GM19463 (cell line): ENCODE measurements around the gene RTP5.

Experiments
- ATAC-seq: cut with Tn5 transposase; IDR thresholded peaks from one replicate; pipeline ENCODE4 v1.9.1; 2021; ENCODE audit warnings: mild to moderate bottlenecking, moderate library complexity; ENCODE audit not compliant: unreplicated experiment

Gene RTP5

DNA sequence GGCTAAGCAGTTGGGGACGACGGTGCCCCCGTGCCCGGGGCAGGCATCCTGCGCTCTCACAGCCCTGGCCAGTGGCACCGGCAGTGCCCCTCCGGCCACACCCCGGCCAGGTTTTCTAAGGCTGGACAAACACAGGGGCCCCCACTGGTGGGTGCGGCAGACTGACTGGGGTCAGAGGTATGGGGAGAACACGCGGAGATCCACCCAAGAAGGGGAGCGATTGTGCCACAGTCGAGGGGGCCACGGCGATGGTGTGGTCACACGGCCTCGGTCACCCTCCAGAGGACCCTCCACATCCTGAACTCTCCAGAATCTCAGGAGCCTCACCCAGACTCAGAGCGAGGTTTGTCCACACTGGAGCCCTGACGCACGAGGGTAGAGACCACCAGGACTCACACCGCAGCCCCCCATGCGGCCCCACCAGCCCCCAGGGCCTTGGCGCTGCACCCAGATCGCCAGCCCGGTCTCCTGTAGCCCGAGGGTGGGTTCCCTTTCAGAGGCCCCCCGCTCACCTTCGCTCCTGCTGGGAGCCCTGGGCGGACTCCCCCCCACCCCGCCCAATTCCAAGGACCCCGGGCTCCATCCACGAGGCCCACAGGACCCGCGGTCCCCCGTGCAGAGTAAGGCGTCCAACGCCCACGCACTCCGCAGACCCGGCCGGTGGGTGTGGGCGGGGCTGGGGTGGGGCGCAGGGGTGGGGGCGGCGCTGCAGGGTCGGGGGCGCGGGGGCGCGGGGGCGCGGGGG, 26.0 kb upstream of the RTP5 start:
- no peak for ATAC-seq

DNA sequence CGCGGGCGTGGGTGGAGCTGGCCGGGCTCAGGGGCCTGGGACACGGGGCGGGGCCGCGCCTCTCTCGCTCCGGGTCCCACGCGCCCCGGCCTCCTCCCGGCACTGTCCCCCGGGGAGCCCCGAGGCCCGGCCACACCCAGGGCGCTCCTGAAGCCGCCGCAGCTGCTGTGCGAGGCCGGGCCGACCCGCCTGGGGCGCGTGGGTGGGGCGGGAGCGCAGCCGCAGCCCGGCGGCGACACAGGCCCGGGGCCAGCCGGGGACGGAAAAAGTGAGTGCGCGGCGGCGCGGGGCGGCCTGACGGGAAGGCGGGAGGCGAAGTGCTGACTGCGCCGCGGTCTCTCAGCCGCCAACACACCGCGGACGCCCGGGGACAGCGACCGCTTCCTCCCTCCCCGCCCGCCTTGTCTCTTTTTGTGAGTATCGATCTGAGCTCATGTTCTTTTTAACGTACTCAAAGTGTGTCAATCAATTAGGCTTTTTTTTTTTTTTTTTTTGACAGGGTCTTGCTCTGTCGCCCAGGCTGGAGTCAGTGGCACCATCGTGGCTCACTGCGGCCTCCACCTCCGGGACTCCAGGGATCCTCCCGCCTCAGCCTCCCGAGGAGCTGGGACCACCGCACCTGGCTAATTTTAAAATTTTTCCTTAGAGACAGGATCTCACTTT, 25.3 kb upstream of the RTP5 start:
- ATAC-seq = peak; percentile 67

DNA sequence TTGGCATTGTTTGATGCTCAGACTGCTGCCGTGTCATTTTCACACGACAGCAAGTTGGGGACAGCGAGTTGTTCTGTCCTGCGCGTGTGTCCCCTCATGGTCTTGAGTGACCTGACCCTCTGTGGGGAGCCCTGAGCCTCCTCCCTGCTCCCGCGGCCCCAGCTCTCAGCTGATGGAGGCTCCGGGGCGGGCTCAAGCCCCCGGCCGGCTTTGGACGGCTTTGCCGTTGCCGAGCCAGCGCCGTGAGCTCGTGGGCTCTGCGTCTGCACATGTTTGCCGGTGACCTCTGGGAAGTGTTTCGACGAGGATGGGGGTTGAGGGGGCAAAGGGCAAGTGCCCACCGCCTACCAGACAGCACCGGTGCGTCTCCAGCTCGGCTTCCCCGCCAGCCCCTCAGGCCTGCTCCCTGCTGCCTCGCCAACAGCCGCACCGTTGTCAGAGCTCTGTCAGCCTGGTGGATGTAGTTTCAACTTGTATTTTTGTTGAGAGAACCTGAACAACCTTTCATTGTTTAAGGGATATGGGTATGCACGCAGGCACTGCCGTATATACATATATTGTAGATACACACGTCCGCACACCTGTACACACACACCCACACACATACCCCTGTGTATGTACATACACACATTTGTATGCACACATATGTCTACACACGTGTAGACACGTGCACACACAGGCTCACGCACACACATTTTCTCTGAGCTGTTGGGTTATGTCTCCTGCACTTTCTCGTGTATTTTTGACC, 24.5 kb upstream of the RTP5 start:
- ATAC-seq = no peak

DNA sequence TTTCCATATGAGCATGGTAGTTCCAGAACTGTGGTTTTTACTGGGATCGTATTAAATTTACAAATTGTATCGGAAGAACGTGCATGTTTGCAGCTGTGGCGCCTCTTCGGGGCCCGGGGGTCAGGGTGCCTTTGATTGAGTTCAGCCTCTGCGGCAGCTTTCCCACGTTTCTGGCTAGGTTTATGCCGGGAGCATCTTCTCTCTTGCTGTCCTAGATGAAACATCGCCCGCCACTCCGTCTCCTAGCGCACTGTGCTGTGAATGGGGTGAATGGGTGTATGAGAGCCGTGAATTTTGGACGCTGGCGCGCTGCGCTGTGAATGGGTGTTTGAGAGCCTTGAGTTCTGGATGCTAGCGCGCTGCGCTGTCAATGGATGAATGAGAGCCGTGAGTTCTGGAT, 23.1 kb upstream of the RTP5 start:
- no peak for ATAC-seq

DNA sequence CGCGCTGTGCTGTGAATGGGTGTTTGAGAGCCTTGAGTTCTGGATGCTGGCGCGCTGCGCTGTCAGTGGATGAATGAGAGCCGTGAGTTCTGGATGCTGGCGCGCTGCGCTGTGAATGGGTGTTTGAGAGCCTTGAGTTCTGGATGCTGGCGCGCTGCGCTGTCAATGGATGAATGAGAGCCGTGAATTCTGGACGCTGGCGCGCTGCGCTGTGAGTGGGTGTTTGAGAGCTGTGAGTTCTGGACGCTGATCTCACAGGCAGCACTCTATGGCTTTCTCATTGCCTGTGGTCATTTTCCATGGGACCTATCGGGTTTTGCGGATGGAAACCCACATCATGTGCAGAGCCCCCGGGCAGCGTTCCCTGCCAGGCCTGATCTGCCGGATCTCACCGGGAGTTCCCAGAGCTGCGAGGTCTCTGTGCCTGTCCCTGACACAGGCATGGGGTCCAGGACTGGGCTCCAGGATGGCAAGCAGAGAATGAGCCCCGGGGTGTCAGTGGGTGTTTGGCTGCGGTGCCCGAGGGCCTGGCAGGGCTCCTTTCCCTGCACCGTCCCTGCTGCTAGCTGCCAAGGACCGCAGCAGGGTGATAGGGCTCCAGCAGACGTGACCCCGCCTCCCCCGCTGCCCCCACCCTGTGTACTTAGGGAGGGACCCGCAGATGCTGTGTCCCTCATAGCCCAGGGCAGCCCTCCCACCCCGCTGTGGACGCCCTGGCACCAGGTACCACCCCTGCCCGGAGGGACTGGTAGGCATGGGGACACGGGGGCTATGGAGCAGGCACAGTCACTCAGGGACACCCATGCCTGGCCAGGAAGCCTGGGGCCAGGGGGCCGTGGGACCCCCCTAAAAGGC, 20.5 kb upstream of the RTP5 start:
- no peak for ATAC-seq

DNA sequence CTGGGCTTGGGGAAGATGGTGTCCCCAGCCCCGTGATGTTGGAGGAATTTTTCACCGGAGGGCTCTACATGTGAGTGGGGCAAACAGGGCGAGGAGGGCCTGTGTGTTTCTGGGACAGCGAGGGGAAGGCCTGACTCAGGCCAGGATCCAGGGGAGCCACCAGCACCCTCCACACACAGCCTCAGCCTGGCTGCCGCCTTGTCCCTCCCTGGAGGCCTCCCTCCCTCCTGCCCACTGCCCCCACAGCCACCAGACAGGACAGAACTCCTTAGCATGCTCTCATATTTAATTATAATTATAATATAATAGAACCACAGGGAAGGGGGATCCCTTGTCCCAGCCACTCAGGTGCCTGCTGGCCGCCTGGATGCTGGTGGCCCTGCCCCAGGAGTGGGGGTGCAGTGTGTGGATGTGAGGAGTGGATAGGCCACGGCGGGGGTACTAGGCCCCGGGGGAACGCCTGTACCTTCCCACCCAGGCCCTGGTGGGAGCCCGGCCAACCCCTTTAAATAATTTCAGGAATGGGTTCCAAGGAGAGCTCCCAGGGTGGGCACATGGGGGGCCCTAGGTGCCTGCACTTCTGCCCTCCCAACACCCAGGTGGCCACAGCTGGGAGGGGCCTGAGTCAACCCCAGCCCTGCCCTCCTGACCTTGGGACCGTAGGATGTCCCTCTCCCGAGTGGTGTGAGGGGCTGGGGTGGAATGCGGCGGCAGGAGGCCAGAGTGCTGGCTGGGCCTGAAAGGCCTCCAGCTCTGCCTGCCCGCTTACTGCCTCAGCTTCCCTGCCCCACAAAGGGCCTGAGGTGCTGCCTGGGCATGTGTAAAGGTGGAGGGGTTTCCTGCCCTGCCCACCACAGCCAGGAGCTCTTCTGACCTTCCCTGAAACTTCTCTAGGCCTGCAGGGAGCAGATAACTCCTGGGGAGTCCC, 19.6 kb upstream of the RTP5 start:
- ATAC-seq = no peak

DNA sequence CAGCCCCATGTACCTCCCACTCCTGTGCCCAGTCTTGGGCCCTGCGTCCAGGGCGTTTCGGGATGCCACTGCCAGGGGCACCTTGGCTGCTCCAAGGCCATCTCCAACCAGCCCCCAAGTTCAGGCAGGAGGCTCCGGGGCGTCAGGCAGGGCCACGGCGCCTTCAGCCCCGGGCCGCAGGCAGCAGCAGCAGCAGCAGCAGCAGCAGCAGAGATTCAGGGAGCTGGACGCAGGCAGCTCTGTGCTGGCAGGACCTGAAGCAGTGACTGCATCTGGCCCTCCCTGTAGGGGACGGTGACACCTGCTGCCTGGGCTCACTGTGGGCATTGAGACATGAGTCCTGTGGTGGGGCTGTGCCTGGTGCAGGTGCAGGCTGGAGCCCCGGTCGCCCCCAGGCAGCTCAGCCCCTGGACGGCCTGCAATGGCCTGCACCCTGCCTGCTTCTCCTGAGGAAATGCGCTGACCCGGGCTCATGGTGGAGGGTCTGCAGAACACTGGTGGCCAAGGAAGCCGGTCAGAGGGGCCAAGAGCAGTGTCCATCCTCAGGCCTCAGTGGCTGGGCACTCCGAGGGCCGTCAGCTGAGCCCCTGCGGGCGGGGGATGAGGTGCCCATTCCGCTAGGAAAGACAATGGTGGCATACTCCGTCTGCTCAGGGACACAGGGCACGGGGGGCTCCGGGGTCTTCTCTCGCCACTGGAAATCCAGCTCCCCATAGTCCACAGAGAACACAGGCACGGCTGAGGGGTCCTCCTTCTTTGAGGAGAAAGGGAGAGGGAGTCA, 18.8 kb upstream of the RTP5 start:
- ATAC-seq = no peak

DNA sequence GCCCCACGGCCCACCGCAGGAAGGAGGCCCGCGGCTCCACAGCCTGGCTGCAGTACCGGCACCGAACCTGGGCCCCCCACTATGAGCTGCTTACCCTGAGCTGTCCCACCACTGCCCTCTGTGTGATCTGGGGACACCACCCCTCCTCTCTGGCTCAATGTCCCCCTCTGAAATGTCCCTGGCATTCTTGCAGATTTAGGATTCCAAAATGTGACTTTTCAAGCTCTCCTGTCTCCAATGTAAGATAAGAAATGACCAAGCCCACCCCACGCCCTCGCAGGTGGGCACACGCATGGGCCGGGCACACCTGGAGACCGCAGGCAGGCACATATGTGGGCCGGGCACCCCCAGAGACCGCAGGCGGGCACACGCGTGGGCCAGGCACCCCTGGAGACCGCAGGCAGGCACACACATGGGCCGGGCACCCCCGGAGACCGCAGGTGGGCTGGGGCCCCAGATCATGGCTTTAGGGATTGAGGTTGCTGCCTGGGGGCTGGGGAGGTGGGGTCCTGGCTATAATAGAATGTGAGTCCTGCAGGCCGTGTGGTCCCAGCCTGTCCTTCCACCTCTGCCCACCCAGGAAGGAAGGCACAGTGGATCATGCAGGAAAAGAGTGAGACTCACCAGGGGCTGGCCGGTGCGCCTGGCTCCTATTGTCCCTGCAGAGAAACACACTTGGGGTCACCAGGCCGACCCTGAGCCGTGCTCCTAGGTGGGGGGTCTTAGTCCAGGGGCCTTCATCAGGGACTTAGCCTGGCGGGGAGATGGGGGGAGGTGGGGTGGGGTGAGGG, 18.0 kb upstream of the RTP5 start:
- no peak for ATAC-seq

DNA sequence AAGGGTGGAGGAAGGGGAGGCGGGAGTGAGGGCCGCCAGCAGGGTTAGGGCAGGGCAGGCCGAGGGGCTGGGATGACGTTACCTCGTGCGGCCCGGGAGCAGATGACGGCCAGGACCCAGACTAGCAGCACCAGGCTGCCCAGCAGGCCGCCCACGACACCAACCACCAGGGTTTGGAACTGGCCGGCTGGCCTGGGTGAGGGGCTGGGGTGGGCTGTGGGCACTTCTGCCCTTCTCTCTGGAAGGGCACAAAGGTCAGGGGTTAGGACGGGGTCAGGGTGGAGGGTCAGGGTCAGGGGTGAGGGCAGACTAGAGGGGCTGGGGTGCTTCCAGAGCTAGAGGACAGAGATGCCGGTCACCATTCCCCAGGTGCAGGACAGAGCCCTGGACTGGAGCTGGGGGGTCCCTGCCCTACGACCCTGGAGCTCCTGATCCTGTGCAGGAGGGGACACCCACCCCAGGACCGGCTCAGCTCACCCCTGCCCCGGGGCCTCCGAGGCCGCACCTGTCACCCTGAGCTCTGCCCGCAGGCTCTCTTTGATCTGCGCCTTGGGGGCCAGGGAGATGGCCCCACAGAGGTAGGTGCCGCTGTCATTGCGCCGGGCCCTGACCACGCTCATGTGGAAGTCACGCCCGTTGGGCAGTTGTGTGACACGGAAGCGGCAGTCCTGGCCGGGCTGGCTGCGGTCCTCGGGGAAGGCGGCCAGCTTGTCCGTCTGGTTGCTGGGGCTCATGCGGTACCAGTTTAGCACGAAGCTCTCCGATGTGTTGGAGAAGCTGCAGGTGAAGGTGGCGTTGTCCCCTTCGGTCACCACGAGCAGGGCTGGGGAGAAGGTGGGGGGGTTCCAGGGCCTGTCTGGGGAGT, 17.2 kb upstream of the RTP5 start:
- ATAC-seq = no peak

DNA sequence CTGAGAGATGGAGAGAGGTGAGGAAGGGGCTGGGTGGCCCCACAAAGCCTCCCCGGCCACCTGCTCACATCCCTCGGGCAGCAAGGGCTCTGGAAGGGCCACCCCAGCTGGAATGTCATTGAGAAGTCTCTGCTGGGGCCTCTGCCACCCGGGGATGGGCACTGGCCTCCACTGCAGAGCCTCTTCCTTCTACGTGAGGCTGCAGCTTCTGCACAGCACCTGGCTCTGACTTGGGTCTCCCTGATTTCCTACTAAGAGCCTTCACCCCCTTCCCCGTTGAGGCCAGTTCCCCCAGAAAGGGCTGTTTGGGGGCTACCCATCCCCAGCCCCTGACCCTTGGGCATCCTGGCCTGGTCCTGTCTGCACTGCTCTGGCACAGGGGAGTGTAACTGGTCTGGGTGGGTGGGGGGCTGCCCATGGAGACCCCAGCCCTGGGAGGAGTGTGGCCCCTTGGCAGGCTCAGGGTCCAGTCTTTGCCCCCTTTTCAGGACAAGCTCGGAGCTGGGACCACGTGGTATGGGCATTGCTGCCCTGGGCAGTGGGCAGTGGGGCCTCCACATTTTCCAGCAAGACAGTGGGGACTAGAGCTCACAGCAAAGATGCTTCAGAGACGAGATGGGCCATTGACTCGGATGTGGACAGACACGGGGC, 16.4 kb upstream of the RTP5 start:
- no peak for ATAC-seq

DNA sequence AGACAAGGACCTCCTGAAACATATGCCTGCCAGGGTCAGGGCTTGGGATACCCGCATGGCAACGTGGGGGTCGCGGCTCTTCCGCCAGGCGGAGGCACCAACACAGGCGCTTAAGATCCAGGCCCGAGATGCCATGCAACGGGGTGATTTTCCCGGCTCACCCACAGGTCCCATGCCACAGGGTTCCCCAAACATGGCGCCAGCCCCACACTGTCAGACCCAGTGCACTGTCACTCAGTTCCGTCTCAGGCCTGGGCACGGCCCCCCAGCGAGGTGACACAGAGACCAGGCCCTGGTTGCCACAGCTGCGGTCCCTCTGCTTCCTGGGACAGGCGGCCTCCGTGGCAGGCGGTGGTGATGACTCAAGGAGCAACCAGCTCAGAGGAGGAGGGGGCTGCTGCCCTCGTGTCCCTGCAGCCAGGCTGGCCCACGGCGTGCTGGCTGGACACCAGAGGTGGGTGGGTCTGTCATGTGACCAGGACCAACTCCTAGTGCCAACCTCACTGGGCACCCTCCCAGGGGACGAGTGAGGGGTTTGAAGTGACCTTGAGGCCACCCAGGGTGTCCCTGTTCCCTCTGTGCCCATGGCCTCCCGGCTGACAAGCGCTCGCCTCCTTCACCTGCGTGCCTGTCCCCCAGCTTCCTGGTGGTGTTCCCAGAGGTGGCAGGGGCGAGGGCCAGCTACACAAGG, 15.7 kb upstream of the RTP5 start:
- no peak for ATAC-seq

DNA sequence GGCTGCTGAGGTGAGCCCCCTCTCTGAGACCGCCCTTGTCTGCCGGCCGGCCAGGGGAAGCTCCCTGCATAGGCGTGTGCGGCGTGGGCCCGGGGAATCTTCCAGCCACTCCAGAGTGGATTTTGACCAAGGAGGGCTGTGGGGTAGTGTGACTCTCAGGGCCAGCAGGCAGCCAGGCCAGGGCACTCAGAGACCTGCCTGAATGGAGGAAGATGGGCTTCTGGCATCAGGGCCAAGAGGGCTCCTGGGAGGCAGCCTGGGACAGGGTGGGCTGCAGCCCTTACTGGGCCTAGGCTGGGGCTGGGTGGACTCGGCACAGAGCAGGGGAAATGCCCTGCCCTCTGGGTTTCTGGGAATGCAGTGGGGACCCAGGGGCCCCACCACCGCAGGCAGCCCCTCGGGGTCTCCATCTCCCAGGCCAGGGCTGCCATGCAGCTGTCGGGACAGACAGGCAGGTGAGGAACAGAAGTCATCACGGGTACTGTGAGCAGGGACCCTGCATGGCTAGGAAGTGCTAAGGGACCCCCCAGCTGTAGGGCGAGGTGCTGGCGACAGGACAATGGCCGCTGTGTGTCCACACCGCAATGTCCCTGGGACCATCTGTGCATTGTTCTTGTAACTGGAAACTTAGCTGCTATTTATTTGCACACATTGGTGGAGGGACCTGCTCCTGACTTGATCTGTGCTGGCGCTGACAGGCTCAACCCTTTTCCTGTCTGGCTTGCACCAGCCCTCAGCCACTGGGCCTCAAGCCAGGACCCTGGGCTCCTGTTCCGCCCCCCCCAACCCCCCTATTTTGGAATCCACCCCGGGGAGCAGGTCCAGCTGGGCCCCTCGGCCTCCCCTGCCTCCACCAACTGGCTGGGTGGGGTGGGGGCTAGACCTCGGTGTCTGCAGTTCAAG, 14.9 kb upstream of the RTP5 start:
- ATAC-seq = no peak

DNA sequence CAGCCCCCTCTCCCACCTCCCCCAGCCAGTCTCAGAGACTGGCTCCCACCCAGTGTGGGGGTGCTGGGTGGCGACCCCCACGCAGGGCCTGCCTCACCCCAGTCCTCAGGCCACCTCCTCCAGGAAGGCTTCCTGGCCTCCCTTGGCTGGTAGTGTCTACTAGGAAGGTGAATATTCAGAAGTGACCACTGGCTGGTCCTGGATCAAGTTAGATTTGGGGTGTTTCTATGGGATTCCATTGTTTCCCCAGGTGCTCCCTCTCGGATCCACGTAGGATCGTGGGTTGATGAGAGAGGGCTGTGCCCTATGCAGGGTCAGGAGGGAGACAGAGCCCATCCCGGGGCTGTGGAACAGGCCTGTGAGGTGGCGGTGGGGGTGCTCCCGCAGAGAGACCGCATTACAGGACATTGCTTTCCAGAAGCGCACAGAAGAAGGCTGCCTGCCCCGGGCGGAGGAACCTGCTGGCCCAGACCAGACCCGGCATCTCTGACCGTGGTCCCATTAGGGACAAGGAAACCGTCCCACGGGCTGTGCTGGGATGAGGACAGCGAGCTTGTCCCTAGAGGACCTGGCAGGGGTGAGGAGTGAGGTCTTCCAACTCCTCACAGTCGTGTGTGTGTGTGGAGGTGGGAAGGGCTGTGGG, 14.2 kb upstream of the RTP5 start:
- no peak for ATAC-seq

DNA sequence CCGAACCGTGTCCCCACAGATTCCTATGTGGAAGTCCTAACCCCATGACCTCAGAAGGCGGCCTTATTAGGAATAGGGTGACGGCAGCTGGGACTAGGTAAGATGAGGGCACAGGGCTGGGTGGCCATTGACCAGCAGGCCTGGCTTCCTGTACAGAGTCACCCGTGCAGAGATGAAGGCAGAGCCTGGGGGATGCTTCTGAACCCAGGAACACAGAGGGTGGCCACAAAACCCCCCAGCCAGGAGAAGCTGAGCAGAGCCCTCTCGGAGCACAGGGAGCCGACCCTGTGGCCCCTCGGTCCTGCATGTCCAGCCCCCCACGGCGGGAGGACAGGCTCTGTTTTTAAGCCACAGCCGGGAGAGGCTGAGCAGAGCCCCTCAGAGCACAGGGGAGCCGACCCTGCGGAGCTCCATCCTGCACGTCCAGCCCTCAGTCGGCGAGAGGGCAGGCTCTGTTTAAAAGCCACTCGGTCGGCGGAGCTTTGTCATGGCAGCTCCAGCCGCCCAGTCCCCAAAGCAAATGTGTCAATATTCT, 13.6 kb upstream of the RTP5 start:
- ATAC-seq = no peak
